ENCODE measurements around the gene AGAP1. TPM values are rescaled to one million over a fixed set of nuclear protein-coding genes. Genes with fewer than 3 reads are reported as not detected.

Gene AGAP1
- total RNA-seq, 1 experiment from 2014 or later: 25.8 TPM

- no peak overlapping the region for H3K27ac ChIP-seq (ENCODE audit: insufficient read length, low read depth, low read length)
Measured at GRCh38 chr2:236160366-236161081, 666.7 kb downstream of the AGAP1 start.

More at GRCh38 chr2:236160366-236161081, 666.7 kb downstream of the AGAP1 start:
- H2BK12ac ChIP-seq (ENCODE audit: insufficient read length, low read depth, low read length): no peak overlapping the region
- no peak overlapping the region for H3K18ac ChIP-seq (ENCODE audit: insufficient read length, low read depth, low read length)
- H3K14ac ChIP-seq (ENCODE audit: insufficient read depth, low read length): no peak overlapping the region
- H2BK120ac ChIP-seq (ENCODE audit: low read depth, low read length, poor library complexity, severe bottlenecking): no peak overlapping the region
- Mint-ChIP-seq H3K27ac (no peak overlapping the region), H3K36me3 (ENCODE audit: insufficient read depth in 1 of 3, low read depth in 3 of 3) (peaks cover 0 to 3% (median 0%) of the 10 kb centered on the region in 3 experiments; a peak in 1 of 7 replicates), H3K4me3 (peak overlapping the region in 1 of 2 experiments; percentile 42; a peak in 1 of 5 replicates), H3K9me3 (no peaks in the 10 kb centered on the region), H3K27me3 (ENCODE audit: low read depth) (peaks cover 97% of the 10 kb centered on the region), H3K4me1 (peaks cover 40 to 42% of the 10 kb centered on the region in 2 experiments)
- H3K27me3 ChIP-seq (ENCODE audit: insufficient read depth, low read length): peaks cover 60% of the 10 kb centered on the region
- no peak overlapping the region for H4K8ac ChIP-seq (replicated peaks; ENCODE audit: insufficient read length, low read depth, low read length)
- no peak for TF ChIP-seq CTCF (conservative IDR thresholded peaks at IDR 0.05)
- no peak overlapping the region for H3K4me2 ChIP-seq (ENCODE audit: insufficient read depth, insufficient read length, low read length)
- no peak overlapping the region for H3K56ac ChIP-seq (ENCODE audit: insufficient read length, low read depth, low read length)
- H2AFZ ChIP-seq (ENCODE audit: low read length): no peak overlapping the region
- H3K9ac ChIP-seq (ENCODE audit: extremely low read depth, insufficient read length, low read length): no peak overlapping the region
- no peak overlapping the region for H4K5ac ChIP-seq (ENCODE audit: insufficient read length, low read depth, low read length)
- H2BK20ac ChIP-seq (ENCODE audit: low read depth, low read length, poor library complexity, severe bottlenecking): no peak overlapping the region
- no peak overlapping the region for H3K4ac ChIP-seq (ENCODE audit: low read depth, low read length)
- no peak for DNase-seq
- no peaks in the 10 kb centered on the region for H3K9me3 ChIP-seq (ENCODE audit: control insufficient read depth, low read depth, low read length)
- H3K4me1 ChIP-seq (ENCODE audit: insufficient read depth, low read length): peaks cover 4% of the 10 kb centered on the region; the same call in 1 of the 2 replicates
- H4K20me1 ChIP-seq (ENCODE audit: control insufficient read depth, insufficient read depth, insufficient read length): no peaks in the 10 kb centered on the region
- no peaks in the 10 kb centered on the region for H3K79me2 ChIP-seq (ENCODE audit: insufficient read depth, low read length)
- H2BK5ac ChIP-seq (ENCODE audit: insufficient read length, low read length): no peak overlapping the region
- H3K23me2 ChIP-seq (ENCODE audit: insufficient read length, low read depth, low read length, poor library complexity, severe bottlenecking): peaks cover 10% of the 10 kb centered on the region
- H3K79me1 ChIP-seq (ENCODE audit: insufficient read depth, low read depth, low read length, poor library complexity, severe bottlenecking): no peaks in the 10 kb centered on the region
- H3K23ac ChIP-seq (ENCODE audit: insufficient read length, low read depth, low read length): no peak overlapping the region
- no peak overlapping the region for H2AK5ac ChIP-seq (ENCODE audit: insufficient read length, low read length)
- no CpG with 5 or more reads among the region's 22 CpGs for WGBS (ENCODE audit: extremely low coverage, insufficient read length, low lambda C conversion rate)
- no peak overlapping the region for H4K91ac ChIP-seq (ENCODE audit: insufficient read length, low read depth, low read length)
- no peak overlapping the region for H3T11ph ChIP-seq (ENCODE audit: low read length)
- H2BK15ac ChIP-seq (ENCODE audit: low read depth, low read length): no peak overlapping the region; the same call in 1 of the 2 replicates

Measured in H9 (cell line).